Measurements from ENCODE around the gene ATF6.

The ATF6 gene

DNA sequence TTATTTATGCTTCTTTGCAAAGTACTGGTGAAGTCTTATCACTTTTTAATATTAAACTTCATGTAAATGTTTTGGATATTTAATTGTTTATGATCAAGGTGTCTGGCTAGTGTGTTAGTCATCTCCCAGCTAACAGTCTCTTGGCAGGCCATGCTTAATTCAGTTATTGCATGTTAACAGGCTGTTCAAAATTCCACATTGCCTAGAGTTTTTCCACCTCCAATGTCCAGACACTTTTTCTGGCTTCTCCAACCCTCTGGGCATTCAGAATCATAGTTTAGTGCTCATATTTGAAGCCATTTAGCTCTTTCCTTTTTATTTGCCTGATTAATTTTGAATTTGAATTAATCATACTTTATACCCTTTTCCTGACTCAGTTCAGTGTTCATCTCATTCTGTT is 188.3 kb downstream of the ATF6 start:
- TF ChIP-seq, protein P1, sequence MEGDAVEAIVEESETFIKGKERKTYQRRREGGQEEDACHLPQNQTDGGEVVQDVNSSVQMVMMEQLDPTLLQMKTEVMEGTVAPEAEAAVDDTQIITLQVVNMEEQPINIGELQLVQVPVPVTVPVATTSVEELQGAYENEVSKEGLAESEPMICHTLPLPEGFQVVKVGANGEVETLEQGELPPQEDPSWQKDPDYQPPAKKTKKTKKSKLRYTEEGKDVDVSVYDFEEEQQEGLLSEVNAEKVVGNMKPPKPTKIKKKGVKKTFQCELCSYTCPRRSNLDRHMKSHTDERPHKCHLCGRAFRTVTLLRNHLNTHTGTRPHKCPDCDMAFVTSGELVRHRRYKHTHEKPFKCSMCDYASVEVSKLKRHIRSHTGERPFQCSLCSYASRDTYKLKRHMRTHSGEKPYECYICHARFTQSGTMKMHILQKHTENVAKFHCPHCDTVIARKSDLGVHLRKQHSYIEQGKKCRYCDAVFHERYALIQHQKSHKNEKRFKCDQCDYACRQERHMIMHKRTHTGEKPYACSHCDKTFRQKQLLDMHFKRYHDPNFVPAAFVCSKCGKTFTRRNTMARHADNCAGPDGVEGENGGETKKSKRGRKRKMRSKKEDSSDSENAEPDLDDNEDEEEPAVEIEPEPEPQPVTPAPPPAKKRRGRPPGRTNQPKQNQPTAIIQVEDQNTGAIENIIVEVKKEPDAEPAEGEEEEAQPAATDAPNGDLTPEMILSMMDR (IDR thresholded peaks at IDR 0.05; ENCODE audit: extremely low read depth, missing control alignments), result no peak
- DNase-seq (ENCODE audit: low spot score), result no peak

DNA sequence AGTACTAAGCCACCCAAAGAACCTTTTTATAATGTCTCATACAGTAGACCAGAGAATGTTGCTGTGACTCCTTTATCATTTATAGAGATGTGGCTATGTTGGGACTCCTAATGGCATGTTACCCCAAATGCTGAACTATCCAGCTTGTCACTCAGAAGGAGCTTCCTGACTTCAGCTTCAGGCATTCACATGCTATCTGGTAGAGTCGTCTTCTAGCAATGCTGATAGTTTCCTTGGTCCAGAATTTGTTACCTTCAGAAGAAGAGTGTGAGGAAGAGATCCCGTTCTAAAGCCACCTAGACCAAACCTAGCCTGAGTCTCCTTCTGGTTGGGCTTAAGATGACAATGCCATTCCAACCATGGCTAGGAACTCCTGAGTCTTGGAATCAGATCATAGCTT is 189.5 kb downstream of the ATF6 start:
- TF ChIP-seq, protein P1 (IDR thresholded peaks at IDR 0.05; ENCODE audit: extremely low read depth, missing control alignments), result no peak
- no peak for DNase-seq (ENCODE audit: low spot score)

DNA sequence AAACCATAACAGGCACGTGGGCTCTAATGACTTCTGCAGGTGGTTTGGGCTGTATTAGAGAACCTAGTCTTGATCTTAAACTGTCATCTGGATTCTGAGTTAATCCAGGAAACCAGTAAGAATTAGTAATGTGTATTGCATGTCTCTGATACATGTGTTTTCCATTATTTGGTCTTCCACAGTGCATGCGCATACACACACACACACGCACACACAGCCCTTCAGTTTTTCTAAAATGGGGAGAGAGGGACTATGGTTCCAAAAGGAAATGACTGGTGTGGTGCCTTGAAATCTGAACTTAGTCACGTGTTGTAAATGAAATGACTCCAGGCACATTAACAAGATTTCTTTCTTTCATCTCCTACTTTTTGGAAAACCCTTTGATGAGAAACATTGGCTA is 190.0 kb downstream of the ATF6 start:
- TF ChIP-seq, protein P1 (IDR thresholded peaks at IDR 0.05; ENCODE audit: extremely low read depth, missing control alignments), result no peak
- DNase-seq (ENCODE audit: low spot score), result no peak

DNA sequence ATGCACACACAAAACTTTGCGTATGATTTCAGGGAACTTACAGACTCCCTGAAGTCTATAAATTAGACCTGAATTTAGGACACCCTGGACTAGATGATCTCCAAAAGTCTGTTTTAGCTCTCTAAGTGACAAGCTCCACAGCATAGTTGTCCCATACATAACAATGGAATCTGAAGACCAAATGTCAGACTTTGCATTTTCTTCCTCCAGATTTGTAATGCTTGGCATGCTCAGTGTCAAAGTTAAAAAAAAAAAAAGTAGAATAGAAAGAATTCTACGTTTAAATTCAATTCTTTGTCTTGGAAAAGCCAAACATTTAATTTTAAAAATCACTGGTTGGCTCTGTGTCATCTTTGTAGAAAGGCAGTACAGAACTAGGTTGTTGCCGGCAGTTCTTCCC is 190.8 kb downstream of the ATF6 start:
- TF ChIP-seq, protein P1 (IDR thresholded peaks at IDR 0.05; ENCODE audit: extremely low read depth, missing control alignments), result no peak
- DNase-seq (ENCODE audit: low spot score), result no peak

DNA sequence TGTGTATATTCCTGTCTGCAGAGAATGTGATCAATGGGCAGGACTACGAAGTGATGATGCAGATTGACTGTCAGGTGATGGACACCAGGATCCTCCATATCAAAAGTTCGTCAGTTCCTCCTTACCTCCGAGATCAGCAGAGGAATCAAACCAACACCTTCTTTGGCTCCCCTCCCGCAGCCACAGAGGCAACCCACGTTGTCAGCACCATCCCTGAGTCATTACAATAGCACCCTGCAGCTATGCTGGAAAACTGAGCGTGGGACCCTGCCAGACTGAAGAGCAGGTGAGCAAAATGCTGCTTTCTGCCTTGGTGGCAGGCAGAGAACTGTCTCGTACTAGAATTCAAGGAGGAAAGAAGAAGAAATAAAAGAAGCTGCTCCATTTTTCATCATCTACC is 192.3 kb downstream of the ATF6 start:
- TF ChIP-seq, protein P1 (IDR thresholded peaks at IDR 0.05; ENCODE audit: extremely low read depth, missing control alignments), result no peak
- DNase-seq (ENCODE audit: low spot score), result no peak

DNA sequence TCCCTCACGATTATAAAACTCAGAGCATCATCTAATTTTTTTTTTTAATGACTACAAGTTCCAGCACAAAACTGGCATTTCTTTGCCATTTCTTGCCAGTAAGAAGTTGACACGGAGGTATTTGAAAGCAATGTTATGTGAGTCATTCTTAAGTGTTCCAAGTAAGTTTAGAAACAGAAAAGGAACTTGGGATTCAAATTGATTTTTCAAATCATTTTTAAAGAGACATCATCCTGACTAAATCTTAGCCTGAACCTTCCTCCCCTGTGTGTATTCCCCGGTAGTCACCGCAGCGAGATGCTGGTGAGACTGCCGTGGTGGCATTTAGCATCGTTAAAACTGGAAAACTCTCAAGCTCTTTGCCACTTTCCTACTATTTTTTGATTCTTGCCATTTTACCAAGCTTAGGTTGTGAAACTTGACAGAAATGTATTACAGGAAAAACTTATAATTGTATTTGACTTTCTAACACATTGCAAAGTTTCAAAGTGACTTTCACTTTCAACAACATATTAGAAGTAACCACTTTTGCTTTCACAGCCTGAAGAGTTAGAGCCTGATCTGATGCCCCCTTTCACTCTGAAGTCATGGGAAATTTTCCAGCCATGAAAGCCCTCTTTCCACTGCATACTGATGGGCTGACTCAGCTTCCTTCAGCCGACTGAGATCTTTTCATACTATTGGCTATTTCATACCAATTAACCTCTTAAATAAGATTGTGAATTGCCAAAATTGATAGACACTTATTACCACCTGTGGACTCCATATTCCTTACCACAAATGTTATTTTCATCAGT is 196.2 kb downstream of the ATF6 start:
- DNase-seq (ENCODE audit: low spot score), result peak; percentile 68
- TF ChIP-seq, protein P1 (IDR thresholded peaks at IDR 0.05; ENCODE audit: extremely low read depth, missing control alignments), result no peak

DNA sequence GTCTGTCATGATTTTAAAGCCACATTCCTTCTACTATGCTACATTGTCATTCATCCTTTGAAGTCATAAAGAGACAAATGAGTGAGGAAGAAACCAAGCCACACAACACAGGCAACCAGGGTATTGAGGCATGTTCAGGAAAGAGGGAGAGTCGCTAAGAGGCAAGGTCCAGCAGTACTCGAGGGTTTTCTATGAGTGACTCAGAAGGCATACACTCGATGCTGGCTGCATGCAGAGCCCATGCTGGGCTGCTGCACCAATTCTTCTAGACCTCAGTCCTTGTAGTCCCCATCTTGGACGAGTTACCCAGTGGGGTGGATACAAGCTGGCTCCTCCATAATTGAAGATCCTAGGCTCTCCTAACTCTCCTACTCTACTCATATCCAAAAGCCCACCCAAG is 199.9 kb downstream of the ATF6 start:
- DNase-seq (ENCODE audit: low spot score), result no peak

More for the DNA sequence above, 199.9 kb downstream of the ATF6 start:
- TF ChIP-seq, protein P1 (IDR thresholded peaks at IDR 0.05; ENCODE audit: extremely low read depth, missing control alignments), result no peak

Data from GM20000 (cell line).